IPS-11a (cell line): ENCODE data around the gene KRTAP10-1.

ENCODE experiments used
- H3K4me3 ChIP-seq: one replicate; pipeline ENCODE4 v1.5.1; 2013; ENCODE audit warnings: low read depth, low read length, control low read depth

Gene KRTAP10-1

DNA sequence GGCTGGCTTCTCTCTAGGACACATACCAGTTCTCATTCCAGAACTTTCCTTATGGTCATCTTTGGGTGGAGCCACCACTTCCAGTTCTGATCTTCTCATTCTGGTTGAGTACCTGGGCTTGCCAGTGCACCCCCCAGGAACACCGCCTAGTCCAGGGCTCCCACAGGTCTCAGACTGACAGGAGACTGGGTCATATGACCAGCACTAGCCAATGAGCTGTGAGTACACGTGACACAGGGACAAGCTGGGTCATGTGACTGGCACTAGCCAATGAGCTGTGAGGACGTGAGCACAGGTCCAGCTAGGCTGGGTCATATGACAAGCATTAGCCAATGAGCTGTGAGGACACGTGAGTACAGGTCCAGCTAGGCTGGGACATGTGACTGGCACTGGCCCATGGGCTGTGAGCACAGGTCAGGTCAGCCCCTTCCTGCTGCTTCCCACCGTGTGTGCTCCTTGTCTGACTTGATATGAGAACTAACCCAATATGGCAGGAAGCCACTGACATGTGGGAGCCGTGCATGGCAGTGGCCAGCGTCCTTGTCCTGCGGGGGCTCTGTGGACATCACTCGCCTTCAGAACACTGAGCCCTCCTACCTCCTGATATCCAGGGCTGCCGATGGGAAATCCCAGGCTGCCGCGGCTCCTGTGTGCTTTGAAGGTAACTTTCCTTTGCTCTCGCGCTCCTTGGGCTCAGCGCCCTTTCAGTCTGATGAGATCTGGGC lies 22.7 kb downstream of the KRTAP10-1 start:
- no peak overlapping the region for H3K4me3 ChIP-seq

- no peak overlapping the region for H3K4me3 ChIP-seq
Measured at GRCh38 chr21:44516828-44517174, 23.2 kb downstream of the KRTAP10-1 start.

- H3K4me3 ChIP-seq, result no peak overlapping the region
Measured at GRCh38 chr21:44516342-44516741, 23.7 kb downstream of the KRTAP10-1 start.

DNA sequence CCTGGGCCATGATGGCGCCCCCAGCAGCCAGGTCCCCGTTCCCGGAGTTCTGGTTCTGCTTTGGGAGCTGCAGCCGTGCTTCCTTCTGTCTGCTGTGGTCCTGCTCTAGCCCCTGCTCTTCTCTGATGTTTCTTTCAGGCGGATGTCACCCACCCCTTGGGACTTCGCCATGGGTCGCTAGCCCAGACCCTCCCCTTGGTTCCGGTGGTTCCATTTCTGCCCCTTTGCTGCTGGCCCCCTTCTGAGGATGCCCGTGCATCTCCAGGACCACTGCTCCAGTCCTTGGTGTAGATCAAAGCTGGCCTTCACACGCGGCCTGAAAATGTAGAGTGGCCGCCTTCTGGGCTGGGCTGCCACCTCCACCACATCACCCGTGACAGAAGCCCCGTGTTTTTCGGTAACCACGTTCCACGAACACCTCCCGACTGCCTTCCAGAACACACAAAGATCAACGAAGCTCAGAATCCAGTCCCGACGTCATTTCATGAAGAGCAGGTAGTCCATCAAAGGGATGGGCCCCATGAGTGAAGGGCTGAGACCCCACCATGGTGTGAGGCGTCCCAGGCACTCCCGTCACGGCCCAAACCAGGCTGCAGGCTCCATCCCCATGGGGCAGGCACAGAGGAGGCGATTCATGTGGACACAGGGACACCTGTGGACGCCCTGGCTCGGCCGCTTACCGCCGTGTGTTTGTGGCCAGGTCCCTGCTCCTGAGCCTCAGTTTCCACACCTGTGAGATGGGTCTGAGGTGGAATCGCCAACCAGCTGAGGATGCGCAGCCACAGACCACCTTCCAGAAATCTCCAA lies 24.4 kb downstream of the KRTAP10-1 start:
- H3K4me3 ChIP-seq, result no peak overlapping the region

- H3K4me3 ChIP-seq, result no peak overlapping the region
Measured at GRCh38 chr21:44514746-44515358, 25.1 kb downstream of the KRTAP10-1 start.

DNA sequence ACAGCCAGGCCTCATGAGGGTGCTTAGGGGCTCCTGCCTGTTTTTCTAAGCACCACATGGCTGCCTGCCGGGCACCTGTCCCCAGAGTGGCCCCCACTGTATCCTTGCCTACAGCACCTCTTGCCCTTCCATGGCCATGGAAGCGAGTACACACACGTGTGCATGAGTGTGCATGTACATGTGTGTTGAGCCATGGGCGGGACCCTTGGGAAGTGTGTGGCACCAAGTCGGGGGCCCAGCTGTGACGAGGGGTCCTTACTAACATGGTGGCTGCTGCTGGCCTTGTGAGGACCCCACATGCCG lies 25.8 kb downstream of the KRTAP10-1 start:
- H3K4me3 ChIP-seq, result no peak overlapping the region

DNA sequence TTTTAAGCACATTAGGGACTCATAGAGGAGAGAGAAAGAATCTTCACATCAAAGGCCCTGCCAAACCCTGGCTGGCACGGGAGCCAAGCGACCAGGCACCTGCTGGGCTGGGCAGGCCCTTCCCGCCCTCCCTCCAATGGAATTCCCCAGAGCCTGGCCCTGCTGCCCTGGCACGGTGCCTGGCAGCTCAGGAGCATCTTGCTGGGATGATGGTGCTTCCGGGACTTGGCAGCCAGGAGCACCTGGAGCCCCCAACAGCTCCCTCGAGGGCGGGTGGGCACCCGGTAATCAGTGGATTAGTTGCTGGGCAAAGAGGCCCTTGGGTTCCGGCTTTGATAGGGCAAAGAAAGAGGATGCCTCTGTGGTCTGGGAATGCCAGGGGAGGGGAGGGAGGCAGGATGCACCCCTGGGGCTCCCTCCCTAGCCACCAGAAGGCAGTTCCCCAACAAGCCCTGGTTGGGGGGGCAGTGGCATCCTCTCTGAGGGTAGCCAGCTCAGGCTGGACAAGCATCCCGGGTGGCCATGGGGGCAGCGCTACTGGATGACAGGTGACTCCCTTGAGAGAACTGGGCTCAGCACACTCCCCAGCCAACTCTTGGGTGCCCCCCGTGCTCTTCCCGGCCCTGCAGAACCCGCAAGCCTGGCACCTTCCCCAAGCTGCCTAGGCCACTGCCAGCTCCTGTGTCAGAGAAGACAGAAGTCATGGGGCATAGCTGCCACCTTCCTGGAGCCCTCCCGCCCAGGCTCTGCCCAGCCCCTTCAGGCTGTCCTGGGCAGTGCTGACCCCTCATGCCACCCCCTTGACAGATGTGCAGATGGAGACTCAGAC lies 26.4 kb downstream of the KRTAP10-1 start:
- no peak overlapping the region for H3K4me3 ChIP-seq

DNA sequence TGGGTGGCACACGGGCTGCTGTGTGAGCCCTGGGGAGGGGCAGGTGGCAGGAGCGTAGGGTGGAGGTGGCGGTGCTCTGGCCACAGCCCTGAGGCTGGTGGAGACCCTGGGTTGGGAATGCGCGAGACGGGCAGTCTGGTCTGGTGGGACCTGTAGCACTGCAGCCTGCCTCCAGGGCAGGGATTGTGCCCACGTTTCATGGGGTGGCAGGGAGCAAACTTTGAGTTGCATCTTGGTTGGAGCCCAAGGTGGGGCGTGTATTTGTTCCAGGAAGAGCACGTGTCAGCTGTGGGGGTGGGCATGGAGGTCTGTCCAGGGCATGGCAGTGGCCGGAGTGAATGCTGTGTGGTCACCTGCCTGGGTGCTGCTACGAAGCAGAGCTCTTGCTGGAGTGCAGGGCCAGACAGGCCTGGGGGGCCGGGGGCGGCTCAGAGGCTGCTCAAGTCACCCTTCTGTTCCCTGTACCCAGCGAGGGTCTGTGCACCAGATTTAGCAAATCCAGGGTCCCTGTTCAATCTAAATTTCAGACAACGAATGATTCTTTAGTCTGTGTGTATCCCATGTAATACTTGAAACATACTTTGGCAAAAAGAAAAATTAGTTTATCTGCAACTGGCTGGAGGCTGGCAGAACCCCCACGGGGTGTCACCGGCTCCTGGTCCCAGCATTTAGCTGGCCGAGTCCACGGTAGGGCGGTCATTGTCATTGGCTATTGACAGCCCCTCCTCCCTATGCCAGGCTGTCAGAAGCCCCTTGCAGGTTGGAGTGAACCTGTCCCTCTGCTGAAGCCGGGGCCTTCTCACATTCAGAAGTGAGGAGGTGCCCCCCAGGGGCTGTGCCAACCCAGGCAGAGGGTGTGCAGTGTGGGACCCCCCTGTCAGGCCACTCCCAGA lies 27.3 kb downstream of the KRTAP10-1 start:
- no peak overlapping the region for H3K4me3 ChIP-seq

- no peak overlapping the region for H3K4me3 ChIP-seq
Measured at GRCh38 chr21:44511938-44512275, 28.1 kb downstream of the KRTAP10-1 start.

- no peak overlapping the region for H3K4me3 ChIP-seq
Measured at GRCh38 chr21:44511219-44511937, 28.6 kb downstream of the KRTAP10-1 start.

DNA sequence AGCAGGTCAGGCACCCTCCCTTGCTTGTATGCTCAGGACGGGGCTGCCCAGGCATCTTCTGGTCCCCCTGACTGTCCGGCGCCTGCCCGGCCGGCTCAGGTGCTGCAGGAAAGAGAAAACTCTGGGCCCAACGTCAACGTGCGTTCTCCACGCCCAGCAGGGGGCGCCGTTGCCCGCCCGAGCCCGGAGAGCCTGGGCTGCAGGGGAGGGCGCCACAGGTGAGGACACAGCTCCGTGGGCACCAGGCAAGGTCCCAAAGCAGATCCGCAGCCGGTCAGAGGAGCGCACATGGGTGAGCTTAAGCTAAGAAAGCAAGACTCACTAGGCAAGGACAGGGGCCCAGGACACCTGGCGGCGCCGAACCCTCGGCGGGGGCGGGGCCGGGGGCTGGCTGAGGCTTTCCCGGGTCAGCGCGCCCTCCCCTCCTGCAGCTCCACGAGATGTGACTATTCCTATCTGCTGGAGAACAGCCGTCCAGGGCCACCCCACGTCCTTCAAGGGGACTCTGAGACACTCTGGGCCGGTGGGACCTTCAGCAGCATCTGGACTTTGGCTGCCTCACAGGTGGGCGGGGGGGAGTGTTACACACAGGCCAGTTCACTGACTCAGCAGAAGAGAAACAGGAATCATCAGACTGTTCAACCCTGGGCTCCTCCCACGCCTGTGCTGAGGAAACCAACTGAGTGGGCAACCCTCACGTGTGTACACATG lies 29.3 kb downstream of the KRTAP10-1 start:
- H3K4me3 ChIP-seq, result peak overlapping the region; percentile 17

DNA sequence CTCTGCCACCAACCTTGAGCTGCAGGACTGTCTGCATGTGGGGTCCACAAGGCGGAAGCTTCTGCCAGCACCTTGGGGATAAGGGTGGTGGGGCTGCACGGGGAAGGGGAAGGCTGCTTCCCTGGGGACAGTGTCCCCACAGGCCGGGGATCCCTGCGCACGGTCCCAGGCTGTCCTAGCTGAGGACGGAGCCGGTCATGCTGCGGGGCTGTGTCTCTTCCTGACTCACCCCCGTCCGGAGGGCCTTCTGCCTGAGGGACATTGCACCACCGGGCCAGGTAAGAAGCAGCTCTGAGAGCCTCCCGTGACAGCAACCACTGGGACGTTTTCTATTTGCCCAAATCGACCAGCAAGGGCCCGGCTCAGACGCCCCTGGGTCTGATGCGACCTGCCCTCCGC lies 29.9 kb downstream of the KRTAP10-1 start:
- H3K4me3 ChIP-seq, result no peak overlapping the region

DNA sequence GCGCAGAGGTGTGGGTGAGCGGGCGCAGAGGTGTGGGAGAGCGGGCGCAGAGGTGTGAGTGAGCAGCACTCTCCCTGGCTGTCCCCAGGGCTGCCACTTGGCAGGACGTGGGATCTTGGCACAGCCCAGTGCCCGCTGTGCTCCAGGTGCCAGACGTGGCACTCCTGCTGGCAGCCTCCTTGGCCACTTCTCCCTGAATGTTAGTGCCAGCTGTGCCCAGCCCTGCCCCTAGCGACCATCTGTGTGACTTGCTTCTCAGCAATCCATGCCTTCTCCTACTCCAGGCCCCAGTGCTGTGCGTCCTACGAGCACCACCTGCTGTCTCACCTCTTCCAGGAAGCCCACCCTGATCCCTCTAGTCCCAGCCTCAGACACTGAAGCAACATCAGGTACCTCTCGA lies 30.5 kb downstream of the KRTAP10-1 start:
- H3K4me3 ChIP-seq, result no peak overlapping the region

DNA sequence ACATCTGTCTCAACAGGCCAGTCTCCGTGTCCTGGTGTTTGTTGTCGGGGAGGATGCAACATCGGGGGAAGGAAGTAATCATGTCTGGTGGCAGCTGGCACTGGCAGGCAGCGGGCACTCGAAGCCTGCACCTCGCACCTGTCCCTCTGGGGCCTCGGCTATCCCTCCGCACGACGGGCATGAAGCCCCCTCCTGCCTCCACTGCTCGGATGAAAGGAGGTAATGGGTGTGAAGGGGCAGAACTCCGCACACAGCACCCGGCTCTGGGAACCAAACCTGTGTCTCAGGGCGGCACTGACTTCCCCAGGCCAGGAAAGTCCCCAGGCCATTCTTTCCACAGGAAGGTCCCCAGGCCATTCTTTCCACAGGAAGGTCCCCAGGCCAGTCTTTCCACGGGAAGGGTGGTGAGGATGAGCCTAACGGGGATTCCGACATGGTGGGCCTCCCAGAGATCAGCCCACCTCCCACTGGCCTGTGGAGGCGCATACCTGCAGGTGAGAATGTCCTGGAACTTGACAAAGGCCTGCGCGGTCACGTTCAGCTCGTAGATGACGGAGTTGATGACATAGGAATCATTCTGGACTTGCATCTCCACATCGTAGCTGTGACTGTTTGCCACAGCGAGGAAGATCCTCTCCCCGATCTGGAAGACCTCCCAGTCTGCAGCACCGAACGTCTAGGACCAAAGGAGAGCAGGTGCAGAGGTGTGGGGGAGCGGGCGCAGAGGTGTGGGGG lies 31.1 kb downstream of the KRTAP10-1 start:
- H3K4me3 ChIP-seq, result no peak overlapping the region

DNA sequence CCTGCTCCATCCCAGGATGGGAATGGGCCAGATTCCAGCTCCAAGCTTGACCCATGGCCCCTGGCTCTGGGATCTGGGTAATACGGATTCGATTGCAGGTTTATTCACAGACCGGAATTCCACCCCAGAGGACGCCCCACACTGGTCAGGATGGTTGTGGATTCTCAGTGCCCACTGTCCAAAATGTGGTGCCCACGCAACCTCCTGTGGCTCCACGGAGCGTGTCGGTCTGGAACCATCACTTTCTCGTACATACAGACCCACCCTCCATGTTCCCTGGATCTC lies 31.6 kb downstream of the KRTAP10-1 start:
- no peak overlapping the region for H3K4me3 ChIP-seq

GRCh38 chr21:44507673-44508425 lies 32.1 kb downstream of the KRTAP10-1 start:
- no peak overlapping the region for H3K4me3 ChIP-seq

DNA sequence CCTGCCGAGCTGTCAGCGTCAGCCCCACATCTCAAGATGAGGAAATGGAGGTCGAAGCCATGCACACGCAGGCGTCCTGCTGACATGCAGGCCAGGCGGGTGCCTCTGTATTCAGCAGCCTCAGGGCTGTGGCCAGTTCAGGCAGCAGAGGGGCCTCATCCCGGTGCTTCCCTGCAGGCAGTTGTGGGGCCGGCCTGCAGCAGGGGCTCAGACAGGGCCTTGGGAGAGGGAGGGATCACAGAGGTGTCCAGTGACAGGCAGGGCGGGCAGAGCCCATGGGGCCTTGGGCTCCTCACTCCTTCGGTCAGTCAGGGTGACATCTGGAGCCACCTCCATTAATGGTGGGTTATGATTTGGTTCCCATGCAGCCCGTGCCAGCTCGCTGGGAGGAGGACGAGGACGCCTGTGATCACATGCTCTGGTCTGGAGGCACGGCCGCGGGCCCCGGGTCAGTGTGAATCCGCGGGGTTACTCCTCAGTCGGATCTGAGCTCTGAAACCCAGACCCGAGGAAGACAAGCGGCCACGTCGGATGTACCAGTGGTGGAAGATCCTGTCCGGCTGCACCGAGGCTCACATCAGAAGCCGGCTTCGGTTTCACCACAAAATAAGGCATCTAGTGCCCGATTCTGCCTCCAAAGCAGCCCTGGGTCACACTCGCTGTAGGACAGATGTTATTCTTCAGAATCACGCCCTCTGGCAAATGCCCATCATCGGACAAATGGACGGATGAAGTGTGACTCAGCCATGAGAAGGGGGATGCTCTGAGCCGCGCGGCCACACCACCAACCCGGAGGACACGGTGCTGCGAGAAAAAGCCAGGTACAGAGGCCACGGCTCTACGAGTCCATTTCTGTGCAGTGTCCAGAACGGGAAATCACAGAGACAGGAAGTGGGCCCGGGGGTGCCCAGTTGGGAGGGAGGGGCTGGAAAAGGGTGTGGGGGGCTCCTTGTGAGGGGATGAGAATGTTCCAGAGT lies 33.4 kb downstream of the KRTAP10-1 start:
- H3K4me3 ChIP-seq, result no peak overlapping the region
